GM10248 (cell line): ENCODE results near the gene LRFN3.
"Not testable (repeated sequence)": the region's sequence is repeated elsewhere in the genome, so short reads cannot be mapped to it uniquely, and the experiment has no call there.

ENCODE experiments used
- CTCF ChIA-PET: fragments of 300-600 bp; sonication (Branson Sonifier 250); formaldehyde crosslinking; extraction: SDS; loops from one replicate; lab custom pipeline; 2021; ENCODE audit warnings: antibody characterized with exemption; lab: Yijun Ruan, JAX
- POLR2A ChIA-PET: fragments of 350-650 bp; sonication (Branson Sonifier 250); formaldehyde crosslinking; extraction: SDS; loops from one replicate; lab custom pipeline; 2020; ENCODE audit warnings: antibody characterized with exemption; lab: Yijun Ruan, JAX
- DNase-seq: peaks from one replicate; pipeline ENCODE4 v3.0.0; 2012; ENCODE audit errors: extremely low spot score
- CTCF ChIP-seq: IDR thresholded peaks from 2 replicates; pipeline ENCODE4 v1.5.1; 2012; ENCODE audit warnings: mild to moderate bottlenecking, low read depth; ENCODE audit errors: extremely low read depth, missing control alignments, control extremely low read depth

LRFN3 gene, protein sequence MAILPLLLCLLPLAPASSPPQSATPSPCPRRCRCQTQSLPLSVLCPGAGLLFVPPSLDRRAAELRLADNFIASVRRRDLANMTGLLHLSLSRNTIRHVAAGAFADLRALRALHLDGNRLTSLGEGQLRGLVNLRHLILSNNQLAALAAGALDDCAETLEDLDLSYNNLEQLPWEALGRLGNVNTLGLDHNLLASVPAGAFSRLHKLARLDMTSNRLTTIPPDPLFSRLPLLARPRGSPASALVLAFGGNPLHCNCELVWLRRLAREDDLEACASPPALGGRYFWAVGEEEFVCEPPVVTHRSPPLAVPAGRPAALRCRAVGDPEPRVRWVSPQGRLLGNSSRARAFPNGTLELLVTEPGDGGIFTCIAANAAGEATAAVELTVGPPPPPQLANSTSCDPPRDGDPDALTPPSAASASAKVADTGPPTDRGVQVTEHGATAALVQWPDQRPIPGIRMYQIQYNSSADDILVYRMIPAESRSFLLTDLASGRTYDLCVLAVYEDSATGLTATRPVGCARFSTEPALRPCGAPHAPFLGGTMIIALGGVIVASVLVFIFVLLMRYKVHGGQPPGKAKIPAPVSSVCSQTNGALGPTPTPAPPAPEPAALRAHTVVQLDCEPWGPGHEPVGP

DNA sequence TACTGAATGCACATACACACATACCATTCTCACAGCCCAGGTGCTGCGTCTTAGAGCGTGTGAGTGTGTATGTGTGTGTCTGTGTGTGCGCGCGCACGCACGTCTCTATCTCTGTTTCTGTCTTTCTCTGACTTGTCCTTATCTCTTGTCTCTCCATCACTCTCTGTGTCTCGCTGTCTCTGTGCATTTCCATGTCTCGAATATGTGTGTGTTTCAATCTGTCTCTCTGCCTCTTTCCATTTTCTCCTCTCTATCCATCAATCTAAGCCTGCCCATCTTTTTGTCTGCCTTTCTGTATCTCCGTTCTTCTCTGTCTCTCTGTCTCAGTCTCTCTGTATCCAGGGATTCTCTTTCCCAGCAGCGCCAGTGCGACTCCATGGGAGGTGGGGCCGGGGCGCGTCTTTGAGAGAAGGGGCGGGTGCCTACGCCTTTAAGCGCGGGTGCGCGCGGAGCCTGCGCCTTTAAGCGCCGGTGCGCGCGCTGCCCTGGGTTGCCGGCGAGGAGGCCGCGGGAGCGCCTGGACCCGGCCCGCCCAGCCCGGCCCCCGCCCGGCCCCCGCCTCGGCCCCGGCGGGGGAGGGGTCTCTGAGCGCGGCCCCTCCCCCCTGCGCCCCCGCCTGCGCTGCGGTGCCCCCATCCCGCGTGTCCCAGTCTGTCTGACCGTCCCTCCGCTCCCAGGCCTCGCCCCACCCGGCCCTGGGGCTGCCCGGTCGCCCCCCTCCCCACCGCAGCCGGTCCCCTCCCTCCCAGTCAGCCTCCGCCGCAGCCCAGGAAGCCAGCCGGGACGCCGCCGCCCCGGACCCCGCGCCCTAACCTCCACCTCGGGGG is at the start of gene LRFN3:
LRFN3 (plus strand) TSS at position 464 of the 827 bp plus-strand sequence. CDS start 3,052 bp downstream, outside the sequence.
- peak; percentile 74 for DNase-seq
- TF ChIP-seq CTCF = no peak
- ChIA-PET CTCF (no interaction called here), POLR2A (no interaction called here)

DNA sequence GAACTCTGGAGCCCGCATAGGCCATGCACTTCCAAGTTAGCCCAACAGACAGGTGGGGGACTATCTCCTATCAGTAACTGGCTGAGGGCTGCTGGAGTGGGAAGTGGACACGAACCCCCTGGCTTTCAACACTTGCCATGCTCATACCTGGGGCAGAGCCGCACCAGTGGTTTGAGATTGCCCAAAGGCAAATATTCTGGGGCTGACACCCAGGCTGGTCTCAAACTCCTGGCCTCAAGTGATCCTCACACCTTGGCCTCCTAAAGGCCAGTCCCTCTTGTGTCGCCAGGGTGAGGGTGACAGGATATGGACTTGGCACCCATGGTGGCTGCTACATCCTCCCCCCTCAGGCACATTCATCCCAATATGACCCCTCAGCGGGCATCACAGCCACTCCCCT is 49.0 kb upstream of the LRFN3 start:
- no peak for TF ChIP-seq CTCF
- no peak for DNase-seq
- ChIA-PET CTCF (no interaction called here), POLR2A (no interaction called here)

DNA sequence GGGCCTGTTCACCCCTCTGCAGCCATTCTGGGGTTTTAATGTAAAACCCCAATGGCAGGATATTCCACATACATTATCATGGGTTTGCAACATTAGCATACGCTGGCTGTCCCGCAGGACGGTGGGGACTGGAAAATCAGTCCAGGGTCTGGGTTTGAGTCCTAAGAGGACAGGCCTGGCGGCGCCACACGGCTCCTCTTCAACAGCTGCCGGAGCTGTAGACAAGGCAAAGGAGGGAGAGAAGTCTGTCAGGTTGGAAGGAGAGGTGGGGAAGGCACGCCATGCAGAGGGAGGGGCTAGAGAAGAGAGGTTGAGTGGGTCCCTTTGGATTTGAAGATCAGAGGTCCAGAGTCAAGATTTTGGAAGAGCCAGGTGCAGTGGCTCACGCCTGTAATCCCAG is 47.8 kb upstream of the LRFN3 start:
- TF ChIP-seq CTCF = no peak
- CTCF ChIA-PET = no interaction called here
- POLR2A ChIA-PET = no interaction called here
- DNase-seq = no peak

- ChIA-PET POLR2A (interaction anchor here (0.6 kb wide), 1 partner anchor 110 kb away, joined by 3 read pairs; no protein-coding TSS in a partner anchor), CTCF (interaction anchor here (6.4 kb wide), 1 partner anchor 8 kb away, joined by 45 read pairs; no protein-coding TSS in a partner anchor)
- no peak for TF ChIP-seq CTCF
- DNase-seq = no peak
Observed at GRCh38 chr19:35889370-35890112, 46.6 kb upstream of the LRFN3 start.

DNA sequence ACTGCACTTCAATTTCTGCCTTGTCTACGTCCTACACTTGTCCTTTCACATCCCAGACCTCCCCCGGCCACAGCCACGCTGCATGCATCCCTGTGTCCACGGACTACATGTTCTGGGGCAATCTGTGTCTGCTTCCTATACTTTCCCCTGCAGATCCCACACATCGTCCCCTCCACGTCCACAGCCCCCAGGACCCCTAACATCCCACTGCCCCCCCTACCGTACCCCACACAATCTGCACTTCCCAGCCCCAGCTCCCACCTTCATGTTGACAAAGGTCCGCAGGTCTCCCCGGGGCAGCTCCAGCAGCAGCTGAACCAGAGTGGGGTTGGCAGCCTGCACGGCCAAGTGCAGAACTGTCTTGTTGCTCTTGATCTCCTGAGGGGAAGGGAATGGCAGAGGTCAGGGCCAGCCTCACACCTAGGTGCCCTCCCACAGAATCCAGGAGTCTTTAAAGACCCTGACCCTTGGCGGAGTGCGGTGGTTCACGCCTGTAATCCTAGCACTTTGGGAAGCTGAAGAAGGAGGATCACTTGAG is 46.0 kb upstream of the LRFN3 start:
- POLR2A ChIA-PET = no interaction called here
- TF ChIP-seq CTCF = no peak
- CTCF ChIA-PET = interaction anchor here (1.9 to 6.4 kb wide), 2 partner anchors 9 to 41 kb away, joined by 7 to 45 read pairs; no protein-coding TSS in a partner anchor
- DNase-seq = no peak

DNA sequence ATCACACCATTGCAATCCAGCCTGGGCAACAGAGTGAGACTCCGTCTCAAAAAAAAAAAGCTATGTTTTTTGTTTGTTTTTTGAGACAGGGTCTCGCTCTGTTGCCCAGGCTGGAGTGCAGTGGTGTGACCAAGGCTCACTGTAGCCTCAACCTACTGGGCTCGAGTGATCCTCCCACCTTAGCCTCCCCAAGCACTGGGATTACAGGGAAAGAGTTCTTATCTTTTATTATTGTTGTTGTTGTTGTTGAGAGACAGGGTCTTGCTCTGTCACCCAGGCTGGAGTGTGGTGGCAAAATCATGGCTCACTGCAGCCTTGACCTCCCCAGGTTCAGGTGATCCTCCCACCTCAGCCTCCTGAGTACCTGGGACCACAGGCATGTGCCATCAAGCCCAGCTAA is 44.4 kb upstream of the LRFN3 start:
- CTCF ChIA-PET = interaction anchor here (1.9 to 6.4 kb wide), 2 partner anchors 10 to 39 kb away, joined by 7 to 45 read pairs; no protein-coding TSS in a partner anchor
- POLR2A ChIA-PET, DNase-seq: not testable (repeated sequence)
